Muscle of leg (tissue), 11 donors: ENCODE measurements around the gene ADGRV1. TPM values are rescaled to one million over a fixed set of nuclear protein-coding genes. Genes with fewer than 3 reads are reported as not detected.
A peak's percentile ranks its signal among the peaks of the same experiment; 100 is the strongest.
"Not testable (repeated sequence)": the region's sequence is repeated elsewhere in the genome, so short reads cannot be mapped to it uniquely, and the experiment has no call there.

Source experiments
- DNase-seq: peaks from one replicate; pipeline ENCODE4 v3.0.0; 2013
- H3K27ac ChIP-seq: one replicate; pipeline ENCODE4 v1.5.1; 2013; ENCODE audit warnings: mild to moderate bottlenecking, low read length, control low read depth
- H3K27me3 ChIP-seq: one replicate; pipeline ENCODE4 v1.6.1; 2013; ENCODE audit warnings: low read length; ENCODE audit not compliant: control insufficient read depth, insufficient read depth
- H3K36me3 ChIP-seq: one replicate; pipeline ENCODE4 v1.6.1; 2013; ENCODE audit warnings: low read length; ENCODE audit not compliant: control insufficient read depth, insufficient read depth
- H3K4me1 ChIP-seq: one replicate; pipeline ENCODE4 v1.6.1; 2013; ENCODE audit warnings: low read length; ENCODE audit not compliant: control insufficient read depth, insufficient read depth
- H3K4me3 ChIP-seq: one replicate; pipeline ENCODE4 v1.5.1; 2013; ENCODE audit warnings: low read length, control low read depth
- H3K9me3 ChIP-seq: replicated peaks from 2 replicates; pipeline ENCODE4 v1.6.1; 2013; ENCODE audit warnings: low read depth, low read length; ENCODE audit not compliant: control insufficient read depth
- WGBS: methylation state at CpG from one replicate; pipeline ENCODE4 v1.1.5; 2013; ENCODE audit warnings: missing lambda C conversion rate; ENCODE audit not compliant: insufficient coverage; 5-methylcytosine and 5-hydroxymethylcytosine counted together
- polyA plus RNA-seq, 8 donors: library from polyadenylated mRNA; unstranded; fragments of 120-200 nt; gene quantifications; one replicate each; pipeline versions ENCODE4 v1.2.1 to v1.2.3, GENCODE V29; 2013; ENCODE audit warnings: inconsistent platforms in 1 of 8, low replicate concordance in 1 of 8; ENCODE audit not compliant: insufficient read length in 8 of 8, insufficient read depth in 1 of 8
- total RNA-seq: library from RNA; stranded (reverse); fragments of 120-200 nt; gene quantifications from one replicate; pipeline ENCODE4 v1.2.4, GENCODE V29; 2013

ADGRV1 gene
- total and polyA plus RNA-seq, 9 donors: 0.49 to 2.5 (median 0.88) TPM

DNA sequence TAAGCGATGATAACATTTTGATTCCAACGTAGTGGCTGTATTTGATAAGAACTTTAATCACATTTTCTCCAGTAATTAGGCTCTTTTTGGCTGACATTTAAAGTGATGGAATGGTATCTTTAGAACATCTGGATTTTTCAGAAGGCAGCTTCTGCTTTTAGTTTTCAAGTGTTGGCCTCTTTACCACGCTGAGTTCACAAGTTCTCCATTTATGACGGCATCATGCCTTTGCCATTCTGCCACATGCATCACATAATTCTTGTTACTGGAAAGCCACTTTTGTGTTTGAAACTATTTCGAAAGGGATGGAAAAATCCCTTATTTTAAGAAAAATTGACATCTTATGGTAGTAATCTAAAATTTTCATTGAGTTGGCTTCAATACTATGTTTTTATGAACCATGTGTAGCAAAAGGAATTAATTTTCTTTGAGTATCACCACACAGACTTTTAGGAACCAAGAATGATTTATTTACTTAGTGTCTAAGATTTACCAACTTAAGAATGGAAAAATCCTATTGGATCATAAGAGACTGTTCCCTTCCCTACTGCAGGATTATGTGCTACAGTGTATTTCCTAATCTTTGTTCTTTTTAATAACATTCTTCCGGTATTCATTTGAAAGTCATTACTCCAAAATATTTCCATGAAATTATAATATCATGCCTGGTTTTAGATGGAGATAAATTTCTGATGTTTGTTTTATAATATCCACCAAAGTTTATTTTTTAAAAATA is 344.2 kb downstream of the ADGRV1 start:
- no peak overlapping the region for H3K4me3 ChIP-seq
- H3K36me3 ChIP-seq: no peaks in the 10 kb centered on the region
- WGBS: no CpG with 5 or more reads among the region's 6 CpGs
- H3K9me3 ChIP-seq: no peaks in the 10 kb centered on the region
- no peaks in the 10 kb centered on the region for H3K27me3 ChIP-seq
- H3K27ac ChIP-seq: no peak overlapping the region
- peak; percentile 16 for DNase-seq
- no peaks in the 10 kb centered on the region for H3K4me1 ChIP-seq

GRCh38 chr5:90909101-90909503 is 350.5 kb downstream of the ADGRV1 start:
- Histone ChIP-seq H3K36me3 (no peaks in the 10 kb centered on the region), H3K4me1 (no peaks in the 10 kb centered on the region), H3K27ac (peak overlapping the region; percentile 73), H3K9me3 (no peaks in the 10 kb centered on the region), H3K27me3 (no peaks in the 10 kb centered on the region), H3K4me3 (no peak overlapping the region)
- peak; percentile 79 for DNase-seq
- no CpG with 5 or more reads among the region's 3 CpGs for WGBS

- H3K27me3 ChIP-seq: no peaks in the 10 kb centered on the region
- H3K27ac ChIP-seq: no peak overlapping the region
- H3K4me3 ChIP-seq: no peak overlapping the region
- no CpG with 5 or more reads among the region's 6 CpGs for WGBS
- H3K36me3 ChIP-seq: no peaks in the 10 kb centered on the region
- DNase-seq: no peak
- no peaks in the 10 kb centered on the region for H3K9me3 ChIP-seq
- H3K4me1 ChIP-seq: no peaks in the 10 kb centered on the region
These were observed 351.3 kb downstream of the ADGRV1 start for GRCh38 chr5:90909940-90910339.

DNA sequence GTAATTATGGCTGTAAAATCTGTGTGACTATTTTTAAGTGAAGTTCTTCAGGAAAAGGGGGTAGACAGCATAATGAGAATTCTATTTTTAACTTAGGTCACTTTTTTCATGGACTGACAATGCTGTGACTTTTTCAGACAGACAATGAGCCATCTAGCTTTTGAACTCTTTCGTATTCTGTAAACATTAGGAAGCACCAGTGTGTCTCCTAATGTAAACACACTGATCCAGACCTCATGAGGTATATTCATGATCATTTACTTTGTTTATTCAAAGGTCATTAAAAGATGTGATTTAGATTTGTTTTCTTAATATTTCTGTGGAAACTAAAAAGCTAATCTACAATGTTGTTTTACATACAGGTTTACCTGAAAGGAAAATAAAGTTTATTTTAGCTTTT is 352.6 kb downstream of the ADGRV1 start:
- no peak overlapping the region for H3K27ac ChIP-seq
- H3K36me3 ChIP-seq: no peaks in the 10 kb centered on the region
- DNase-seq: no peak
- H3K4me3 ChIP-seq: no peak overlapping the region
- no peaks in the 10 kb centered on the region for H3K9me3 ChIP-seq
- H3K27me3 ChIP-seq: no peaks in the 10 kb centered on the region
- H3K4me1 ChIP-seq: no peaks in the 10 kb centered on the region
- WGBS: no CpG with 5 or more reads among the region's 1 CpG

DNA sequence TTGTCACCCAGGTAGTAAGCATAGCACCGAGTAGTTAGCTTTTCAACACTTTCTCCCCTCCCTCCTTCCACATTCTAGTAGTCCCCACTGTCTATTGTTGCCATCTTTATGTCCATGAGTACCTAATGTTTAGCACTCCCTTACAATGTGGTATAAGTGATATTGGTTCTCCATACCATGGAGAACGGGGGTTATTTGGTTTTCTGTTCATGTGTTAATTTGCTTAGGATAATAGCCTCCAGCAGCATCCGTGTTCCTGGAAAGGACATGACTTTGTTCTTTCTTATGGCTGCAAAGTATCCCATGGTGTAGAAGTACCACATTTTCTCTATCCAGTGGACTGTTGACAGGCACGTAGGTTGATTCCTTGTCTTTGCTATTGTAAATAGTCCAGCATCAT is 353.9 kb downstream of the ADGRV1 start:
- H3K27me3 ChIP-seq: no peaks in the 10 kb centered on the region
- no peaks in the 10 kb centered on the region for H3K4me1 ChIP-seq
- no peaks in the 10 kb centered on the region for H3K36me3 ChIP-seq
- H3K9me3 ChIP-seq: no peaks in the 10 kb centered on the region
- no peak overlapping the region for H3K27ac ChIP-seq
- H3K4me3 ChIP-seq: no peak overlapping the region
- WGBS: no CpG with 5 or more reads among the region's 4 CpGs
- no peak for DNase-seq

- H3K36me3 ChIP-seq: no peaks in the 10 kb centered on the region
- H3K4me3 ChIP-seq: no peak overlapping the region
- no peaks in the 10 kb centered on the region for H3K4me1 ChIP-seq
- H3K27me3 ChIP-seq: no peaks in the 10 kb centered on the region
- no peaks in the 10 kb centered on the region for H3K9me3 ChIP-seq
- no peak overlapping the region for H3K27ac ChIP-seq
- no CpG with 5 or more reads among the region's 4 CpGs for WGBS
- no peak for DNase-seq
These were observed 356.8 kb downstream of the ADGRV1 start for GRCh38 chr5:90915393-90915792.

DNA sequence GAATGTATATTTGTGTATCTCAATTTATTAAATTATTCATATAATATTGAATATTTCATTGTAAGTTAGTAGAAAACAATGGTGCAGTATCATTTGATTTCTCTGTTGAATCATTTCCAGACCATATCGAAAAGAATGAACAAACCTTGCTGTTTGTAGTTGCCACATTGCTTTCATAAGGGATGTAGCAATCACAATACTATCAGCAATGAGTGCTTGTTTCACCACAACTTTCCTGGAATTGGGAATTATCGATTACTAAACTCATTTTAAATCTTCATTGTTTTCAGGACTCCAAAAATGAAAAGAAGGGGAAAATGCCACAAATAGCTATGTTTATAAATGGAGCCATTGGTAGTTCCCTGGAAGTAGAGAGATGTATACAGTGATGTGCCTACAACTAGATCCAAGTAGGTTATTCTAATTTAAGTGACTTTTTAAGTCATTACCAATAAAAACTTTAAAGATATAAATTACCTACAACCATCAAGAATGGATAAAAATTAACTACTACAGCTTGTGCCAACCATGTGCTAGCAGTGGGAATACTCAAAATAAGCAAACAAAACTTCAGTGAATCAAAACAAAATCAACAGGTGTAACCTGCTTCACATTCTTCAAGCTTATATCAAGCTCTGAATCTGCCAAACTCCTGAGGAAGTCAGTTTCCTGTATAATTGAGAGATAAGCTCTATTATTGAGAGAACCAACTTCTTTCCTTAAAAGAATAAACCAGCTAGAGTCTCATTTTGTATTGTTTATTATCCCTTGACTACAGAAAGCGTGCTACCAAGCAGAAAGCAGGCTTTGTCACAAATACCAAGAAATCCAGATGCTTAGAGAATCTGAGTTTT is 358.6 kb downstream of the ADGRV1 start:
- DNase-seq: no peak
- Histone ChIP-seq H3K36me3 (no peaks in the 10 kb centered on the region), H3K27ac (no peak overlapping the region), H3K4me3 (no peak overlapping the region), H3K27me3 (no peaks in the 10 kb centered on the region), H3K9me3 (no peaks in the 10 kb centered on the region), H3K4me1 (no peaks in the 10 kb centered on the region)
- WGBS: no CpG with 5 or more reads among the region's 3 CpGs

DNA sequence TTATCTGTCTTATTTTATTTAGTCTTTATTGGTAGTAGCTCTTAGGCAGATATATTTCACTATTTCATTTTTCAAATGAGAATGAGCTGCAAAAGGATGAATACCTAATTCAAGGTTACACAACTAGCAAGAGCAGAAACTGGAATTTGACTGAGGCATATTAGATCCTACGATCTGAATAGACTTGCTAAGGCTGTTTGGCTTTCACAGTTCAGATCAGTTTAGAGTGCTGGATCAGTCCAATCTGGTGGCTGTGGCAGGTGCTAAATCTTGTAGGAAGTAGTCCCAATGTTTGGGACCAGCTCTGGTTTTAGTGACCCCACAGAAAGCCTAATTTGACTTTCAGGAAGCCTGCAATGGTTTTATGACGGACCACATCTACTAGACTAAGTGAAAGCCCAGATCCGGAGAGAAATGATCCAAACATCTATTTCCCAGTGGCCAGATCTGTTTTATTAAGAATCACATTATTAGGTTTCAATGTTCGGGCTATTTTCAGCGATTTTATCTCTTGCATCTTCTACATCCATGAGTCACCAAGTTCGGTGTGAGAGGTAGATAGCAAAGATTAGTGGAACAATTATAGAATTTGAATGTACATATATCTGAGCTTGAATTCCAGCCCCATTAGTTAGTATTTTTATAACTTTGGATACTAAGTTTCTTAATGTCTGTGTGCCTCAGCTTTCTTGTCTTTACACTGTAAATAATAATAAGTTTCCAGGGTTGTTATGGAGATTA is 359.5 kb downstream of the ADGRV1 start:
- WGBS: no CpG with 5 or more reads among the region's 6 CpGs
- Histone ChIP-seq H3K9me3 (no peaks in the 10 kb centered on the region), H3K4me1 (no peaks in the 10 kb centered on the region), H3K27ac (no peak overlapping the region), H3K27me3 (no peaks in the 10 kb centered on the region), H3K36me3 (no peaks in the 10 kb centered on the region), H3K4me3 (no peak overlapping the region)
- DNase-seq: no peak

GRCh38 chr5:90921418-90921973 is 362.9 kb downstream of the ADGRV1 start:
- Histone ChIP-seq H3K4me3 (no peak overlapping the region), H3K9me3 (no peaks in the 10 kb centered on the region), H3K4me1 (no peaks in the 10 kb centered on the region), H3K27ac (no peak overlapping the region), H3K27me3 (no peaks in the 10 kb centered on the region), H3K36me3 (no peaks in the 10 kb centered on the region)
- WGBS: 93% methylated on average over 2 of the region's 2 CpGs
- peak; percentile 55 for DNase-seq

DNA sequence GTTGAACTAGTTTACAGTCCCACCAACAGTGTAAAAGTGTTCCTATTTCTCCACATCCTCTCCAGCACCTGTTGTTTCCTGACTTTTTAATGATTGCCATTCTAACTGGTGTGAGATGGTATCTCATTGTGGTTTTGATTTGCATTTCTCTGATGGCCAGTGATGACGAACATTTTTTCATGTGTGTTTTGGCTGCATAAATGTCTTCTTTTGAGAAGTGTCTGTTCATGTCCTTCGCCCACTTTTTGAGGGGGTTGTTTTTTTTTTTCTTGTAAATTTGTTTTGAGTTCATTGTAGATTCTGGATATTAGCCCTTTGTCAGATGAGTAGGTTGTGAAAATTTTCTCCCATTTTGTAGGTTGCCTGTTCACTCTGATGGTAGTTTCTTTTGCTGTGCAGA is 365.6 kb downstream of the ADGRV1 start:
- H3K27ac ChIP-seq, DNase-seq, H3K36me3 ChIP-seq, H3K4me3 ChIP-seq, H3K9me3 ChIP-seq, H3K4me1 ChIP-seq, H3K27me3 ChIP-seq: not testable (repeated sequence)
- no CpG with 5 or more reads among the region's 2 CpGs for WGBS
